Measurements from ENCODE around the gene HEXIM2.

GRCh38 chr17:45115871-45116270, 45.8 kb upstream of the HEXIM2 start:
- no peak for TF ChIP-seq RAD21 (IDR thresholded peaks at IDR 0.05; ENCODE audit: low read depth)
- no peak for TF ChIP-seq CTCF (IDR thresholded peaks at IDR 0.05 in 2 of 3, conservative IDR thresholded peaks at IDR 0.05 in 1 of 3; ENCODE audit: borderline replicate concordance in 1 of 3, insufficient read depth in 1 of 3, low read depth in 2 of 3, low read length in 2 of 3)
- no peak for TF ChIP-seq REST (IDR thresholded peaks at IDR 0.05; ENCODE audit: low read depth)
- no peak for TF ChIP-seq ZNF274 (IDR thresholded peaks at IDR 0.05; ENCODE audit: low read depth, low read length)
- no peak for TF ChIP-seq EZH2 (IDR thresholded peaks at IDR 0.05)
- no peak for TF ChIP-seq EZH2phosphoT487 (IDR thresholded peaks at IDR 0.05; ENCODE audit: borderline replicate concordance)
- TF ChIP-seq SP1 (IDR thresholded peaks at IDR 0.05; ENCODE audit: low read depth) = no peak
- no peak for TF ChIP-seq POLR2A (IDR thresholded peaks at IDR 0.05; ENCODE audit: borderline replicate concordance, extremely low read depth, insufficient read depth, insufficient read length)

All from HCT116 (cell line).